GM19395 (cell line): ENCODE data around the gene TCF7L2.

Experiments
- ATAC-seq: cut with Tn5 transposase; IDR thresholded peaks from one replicate; pipeline ENCODE4 v1.9.1; 2021; ENCODE audit warnings: mild to moderate bottlenecking, moderate library complexity; ENCODE audit not compliant: unreplicated experiment

The TCF7L2 gene

GRCh38 chr10:112991888-112992491 is 41.9 kb downstream of the TCF7L2 start:
- ATAC-seq: no peak

DNA sequence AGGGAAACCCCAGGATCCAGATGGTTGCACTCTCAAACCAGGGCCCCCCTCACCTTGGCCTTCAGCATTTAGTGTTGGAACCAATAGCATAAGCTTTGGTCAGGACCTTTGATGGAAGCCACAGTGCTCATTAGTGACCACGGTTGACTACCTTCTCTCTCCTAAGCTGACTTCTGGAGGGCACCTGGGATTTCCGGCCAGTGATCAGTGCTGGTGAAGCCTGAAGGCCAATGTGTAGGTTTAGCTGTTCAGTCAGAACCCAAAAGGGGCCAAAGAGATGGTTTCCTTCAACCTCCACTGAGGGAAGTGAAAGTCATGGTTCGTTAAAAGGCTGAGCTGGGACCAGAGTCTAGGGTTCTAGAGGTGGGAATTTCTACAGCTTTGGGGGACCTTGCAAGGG is 46.4 kb downstream of the TCF7L2 start:
- no peak for ATAC-seq

GRCh38 chr10:112999102-112999501 is 49.1 kb downstream of the TCF7L2 start:
- no peak for ATAC-seq

- no peak for ATAC-seq
Measured at GRCh38 chr10:113000442-113000841, 50.4 kb downstream of the TCF7L2 start.

DNA sequence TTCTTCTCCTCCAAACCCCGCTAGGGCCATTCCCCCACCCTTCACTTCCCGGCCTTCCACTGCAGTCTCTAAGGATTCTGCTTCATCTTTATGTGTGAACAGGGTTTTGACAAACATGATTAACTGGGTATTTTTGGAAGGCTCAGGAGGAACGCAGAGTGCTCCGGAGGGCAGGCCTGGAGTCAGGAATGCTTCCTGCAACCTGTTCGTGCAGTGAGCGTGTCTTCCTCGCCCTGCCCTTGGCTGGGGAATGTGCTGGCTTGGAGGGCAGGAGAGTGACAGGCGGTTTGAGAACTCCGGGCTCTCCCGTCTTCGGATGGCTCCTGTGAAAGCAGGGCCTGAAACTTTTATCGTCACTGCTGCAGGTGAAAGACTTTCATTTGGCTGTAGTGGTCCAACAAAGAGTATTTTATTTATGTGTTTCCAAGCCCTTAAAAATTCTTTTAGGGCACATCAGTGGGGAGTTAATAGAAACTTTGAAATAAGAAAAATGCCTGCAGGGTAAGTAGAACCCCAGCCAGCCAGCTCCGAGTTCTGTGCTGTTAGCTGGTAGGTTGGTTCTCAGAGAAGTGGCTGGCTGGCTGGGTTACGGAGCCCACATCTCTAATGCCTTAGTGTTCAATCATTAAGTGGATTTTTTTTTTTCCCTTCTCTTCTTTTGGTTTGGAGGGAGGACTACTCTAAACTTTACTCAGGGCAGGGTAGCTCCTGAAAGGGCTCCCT is 51.0 kb downstream of the TCF7L2 start:
- no peak for ATAC-seq

DNA sequence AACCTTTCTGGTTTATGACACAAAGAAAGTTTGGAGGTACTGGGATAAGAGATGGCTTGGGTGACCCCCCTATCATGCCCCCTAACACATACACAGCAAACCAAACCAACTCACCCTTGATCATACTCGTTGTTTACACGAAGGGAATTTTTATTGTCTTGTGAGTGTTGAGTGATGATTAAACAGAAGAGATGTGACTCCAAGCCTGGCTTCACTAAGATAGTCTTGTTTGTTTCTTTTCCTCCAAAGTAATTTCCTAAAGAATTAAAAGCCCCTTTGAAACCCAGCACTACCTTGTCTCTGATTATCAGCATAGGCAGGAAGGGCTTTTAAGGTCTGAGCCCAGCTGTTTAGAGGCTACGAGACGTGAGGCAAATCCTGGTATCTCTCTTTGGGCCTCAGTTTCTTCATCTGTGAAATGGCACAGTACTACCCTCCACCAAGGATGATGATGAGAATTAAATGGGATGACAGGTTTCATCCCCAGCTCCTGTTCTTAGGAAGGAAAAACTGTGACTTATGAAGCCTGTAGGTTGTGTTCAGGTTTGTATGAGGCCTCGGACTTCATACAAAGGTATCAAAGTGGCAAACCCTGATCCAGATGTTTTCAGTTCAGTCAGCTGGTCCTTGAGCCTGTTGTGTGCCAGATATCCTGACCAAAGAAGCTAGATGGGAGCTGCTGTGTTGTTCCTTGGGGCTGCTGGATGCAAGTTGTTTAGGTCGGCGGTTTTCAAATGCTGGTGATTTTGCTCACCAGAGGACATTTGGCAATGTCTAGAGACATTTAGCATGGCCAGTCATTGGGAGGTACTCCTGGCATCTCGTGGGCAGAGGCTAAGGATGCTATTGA is 51.8 kb downstream of the TCF7L2 start:
- ATAC-seq: no peak

GRCh38 chr10:113002449-113002777 is 52.4 kb downstream of the TCF7L2 start:
- no peak for ATAC-seq

GRCh38 chr10:113003052-113003451 is 53.0 kb downstream of the TCF7L2 start:
- ATAC-seq: no peak

DNA sequence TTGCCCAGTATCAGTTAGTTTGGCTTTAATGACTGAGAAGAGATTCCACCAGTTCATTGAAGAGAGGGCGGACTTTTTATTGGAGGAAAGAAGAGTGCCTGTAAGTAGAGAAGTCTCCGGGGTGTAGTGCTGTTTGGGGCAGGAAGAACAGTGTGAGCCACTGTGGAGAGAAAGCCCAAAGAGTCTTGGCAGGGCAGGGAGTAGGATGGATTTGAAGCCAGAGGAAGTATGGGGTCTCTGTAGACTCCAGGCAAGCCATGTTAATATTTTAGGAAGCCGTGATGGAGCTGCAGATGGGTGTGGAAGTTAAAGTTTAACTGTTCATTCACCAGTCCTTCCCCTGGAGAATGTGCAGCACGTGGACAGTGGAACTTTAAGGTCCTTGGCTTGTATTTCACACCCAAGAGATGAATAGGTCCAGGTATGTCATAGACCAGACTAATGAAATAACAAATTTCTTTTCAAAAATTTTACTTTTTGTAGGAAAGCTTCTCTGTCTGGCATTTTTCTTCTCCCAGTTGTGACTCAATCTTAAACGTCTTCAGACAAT is 54.1 kb downstream of the TCF7L2 start:
- ATAC-seq: no peak

DNA sequence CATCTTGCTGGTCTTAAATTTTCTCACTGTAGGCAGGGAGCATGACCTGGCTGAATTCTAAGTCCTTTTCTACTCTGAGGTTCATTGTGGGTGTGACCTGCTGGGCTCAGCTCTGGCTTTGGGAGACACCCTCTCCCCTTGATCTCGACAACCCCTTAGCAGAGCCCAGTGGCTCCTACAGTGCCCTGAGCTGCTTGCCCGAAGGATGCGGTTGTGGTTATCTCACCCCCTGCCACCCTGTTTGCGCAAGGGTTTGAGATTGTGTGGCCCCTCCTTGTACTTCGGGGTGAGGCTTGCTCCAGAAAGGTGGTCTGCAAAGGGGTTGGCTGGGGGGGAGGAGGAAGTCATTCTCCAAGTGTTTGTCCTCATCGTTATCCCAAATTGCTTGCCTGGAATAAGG is 55.3 kb downstream of the TCF7L2 start:
- no peak for ATAC-seq

- ATAC-seq: no peak
Measured at GRCh38 chr10:113006656-113007342, 56.8 kb downstream of the TCF7L2 start.

DNA sequence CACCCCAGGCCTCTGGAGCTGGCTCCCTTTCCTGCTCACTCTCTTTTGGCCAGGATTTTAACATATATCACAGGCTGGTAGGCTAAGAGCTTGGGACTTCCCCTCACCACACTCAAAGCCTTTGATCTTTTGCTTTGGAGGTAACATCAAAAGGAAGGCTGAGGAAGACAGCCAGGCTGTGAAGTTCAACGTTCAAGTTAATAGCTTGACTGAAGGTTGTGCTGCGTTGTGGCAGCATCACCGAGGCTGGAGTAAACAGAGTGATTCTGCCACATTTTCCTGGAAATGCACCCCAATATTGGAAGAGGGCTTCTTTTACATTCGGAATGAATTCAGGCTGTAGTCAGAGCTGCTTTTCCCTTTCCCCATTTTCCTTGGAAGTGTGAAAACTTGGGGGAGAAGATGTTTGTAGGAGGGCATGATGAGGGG is 57.3 kb downstream of the TCF7L2 start:
- ATAC-seq: no peak

DNA sequence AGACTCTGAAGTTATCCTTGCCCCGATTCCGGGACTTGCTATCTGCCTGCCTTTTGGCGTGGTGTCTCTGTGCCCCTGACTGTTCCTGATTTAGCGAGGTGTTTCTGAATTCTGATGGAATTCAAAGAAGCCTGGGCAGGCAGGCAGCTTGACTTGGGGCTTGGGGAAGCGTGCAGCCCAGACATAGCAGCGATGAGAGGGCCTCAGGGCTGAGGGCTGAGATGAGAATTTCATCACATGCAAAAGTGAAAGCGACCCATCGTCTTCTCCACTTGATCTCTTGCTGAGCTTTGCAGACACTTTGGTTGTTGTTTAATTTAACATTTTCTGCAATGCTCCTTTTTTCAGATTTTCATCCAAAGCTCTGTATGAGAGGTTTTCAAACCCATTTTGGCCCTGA is 57.8 kb downstream of the TCF7L2 start:
- no peak for ATAC-seq

GRCh38 chr10:113011592-113012374 is 61.7 kb downstream of the TCF7L2 start:
- ATAC-seq: no peak

DNA sequence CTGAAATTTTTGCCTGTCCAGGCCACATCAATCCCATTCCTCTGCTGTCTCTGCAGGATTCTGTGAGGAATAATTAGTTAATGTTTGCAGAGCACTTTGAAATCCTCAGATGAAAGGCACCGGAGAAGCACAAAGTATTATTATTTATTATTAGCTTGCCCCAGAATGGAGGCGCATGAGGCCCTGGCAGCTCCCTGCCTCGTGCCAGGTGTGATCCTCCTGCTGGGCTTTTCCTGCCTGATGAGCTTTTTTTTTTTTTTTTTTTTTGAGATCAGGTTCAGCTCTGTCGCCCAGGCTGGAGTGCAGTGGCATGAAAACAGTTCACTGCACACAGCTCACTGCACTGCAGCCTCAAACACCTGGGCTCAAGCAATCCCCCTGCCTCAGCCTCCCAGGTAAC is 65.2 kb downstream of the TCF7L2 start:
- no peak for ATAC-seq

DNA sequence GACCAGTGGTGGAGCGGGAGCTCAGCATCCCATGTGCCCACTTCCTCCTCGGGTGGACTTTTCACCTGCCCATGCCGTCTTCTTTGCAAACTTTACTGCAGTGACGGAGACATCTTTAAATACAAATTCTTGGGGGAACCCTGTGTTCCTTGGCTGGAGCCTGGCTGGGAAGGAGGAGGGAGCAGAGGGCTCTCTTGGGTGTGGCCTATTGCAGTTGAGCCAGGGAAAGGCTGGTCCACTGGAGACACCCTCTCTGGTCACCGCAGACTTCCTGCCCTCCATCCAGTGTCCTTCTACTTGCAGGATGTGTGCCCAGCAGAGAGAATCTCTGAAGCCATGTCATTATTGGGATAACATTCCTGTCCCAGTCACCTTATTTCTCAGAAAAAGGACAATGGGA is 67.3 kb downstream of the TCF7L2 start:
- ATAC-seq: no peak

DNA sequence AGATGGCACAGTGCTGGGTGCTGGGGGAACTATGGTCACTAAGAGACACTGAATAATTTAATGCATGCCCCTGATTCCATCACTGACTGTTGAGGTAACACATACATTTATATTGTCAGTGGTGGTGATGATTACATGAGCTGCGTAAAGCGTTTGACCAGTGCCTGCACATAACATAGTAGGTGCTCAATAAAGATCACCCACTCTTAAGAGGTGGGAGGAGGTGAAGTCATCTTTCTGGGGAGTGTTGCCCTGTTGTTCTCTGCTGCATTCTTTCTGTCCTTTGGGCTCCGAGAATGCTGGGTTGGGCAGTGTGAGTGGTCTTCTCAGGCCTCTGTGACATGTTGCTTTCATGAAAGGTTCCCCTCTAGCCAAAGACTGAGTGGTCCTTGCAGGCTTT is 68.0 kb downstream of the TCF7L2 start:
- ATAC-seq: no peak

DNA sequence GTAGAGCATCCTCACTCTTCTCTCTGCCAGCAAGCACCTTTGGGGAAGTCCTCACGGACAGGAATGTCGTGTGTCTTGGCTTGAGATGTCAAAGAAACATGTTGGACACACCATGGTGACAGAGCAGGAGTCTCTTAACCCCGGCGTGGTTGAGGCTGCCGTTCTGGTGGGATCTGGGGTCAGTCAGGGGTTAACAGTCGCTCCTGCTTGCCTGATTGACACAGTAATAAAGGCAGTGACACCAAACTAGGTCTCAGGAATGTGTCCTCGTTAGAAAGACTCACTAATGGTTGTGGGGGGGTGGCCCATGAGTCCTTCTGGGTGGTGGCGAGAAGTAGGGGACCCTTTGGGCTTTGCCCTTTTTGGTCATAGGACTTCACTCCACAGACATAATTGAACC is 69.0 kb downstream of the TCF7L2 start:
- no peak for ATAC-seq

GRCh38 chr10:113019692-113020474 is 69.8 kb downstream of the TCF7L2 start:
- ATAC-seq: no peak

- no peak for ATAC-seq
Measured at GRCh38 chr10:113020475-113020753, 70.4 kb downstream of the TCF7L2 start.
